GM23338 (cell line): ENCODE measurements around the gene ERI2. TPM values are rescaled to one million over a fixed set of nuclear protein-coding genes. Genes with fewer than 3 reads are reported as not detected.

Experiments
- ATAC-seq: fragments of 200-7000 bp; cut with Tn5 transposase; 3 replicates; pipeline ENCODE4 v1.9.1; 2020
- DNase-seq: peaks from one replicate; pipeline ENCODE4 v3.0.0-alpha.2; 2015; ENCODE audit warnings: low spot score
- H2AFZ ChIP-seq: fragments of 200-600 bp; sonication (generic); 2 replicates; pipeline ENCODE4 v1.8.0; 2016; ENCODE audit warnings: antibody characterized with exemption, mild to moderate bottlenecking, moderate library complexity
- H3F3A ChIP-seq: fragments of 200-600 bp; sonication (generic); replicated peaks from 2 replicates; pipeline ENCODE4 v1.8.0; 2017; ENCODE audit warnings: antibody characterized with exemption, mixed run types, low read depth
- H3K27ac ChIP-seq: fragments of 200-600 bp; sonication (generic); 2 replicates; pipeline ENCODE4 v1.6.1; 2016; ENCODE audit warnings: low read depth
- H3K27me3 ChIP-seq: fragments of 200-600 bp; sonication (generic); 2 replicates; pipeline ENCODE4 v1.8.0; 2016; ENCODE audit warnings: mild to moderate bottlenecking, mixed run types, moderate library complexity; ENCODE audit not compliant: insufficient read depth
- H3K36me3 ChIP-seq: fragments of 200-600 bp; sonication (generic); 2 replicates; pipeline ENCODE4 v1.8.0; 2016; ENCODE audit warnings: mild to moderate bottlenecking; ENCODE audit not compliant: insufficient read depth
- H3K4me1 ChIP-seq: fragments of 200-600 bp; sonication (generic); 2 replicates; pipeline ENCODE4 v1.8.0; 2016; ENCODE audit warnings: mild to moderate bottlenecking, moderate library complexity; ENCODE audit not compliant: insufficient read depth
- H3K4me2 ChIP-seq: fragments of 200-600 bp; sonication (generic); 2 replicates; pipeline ENCODE4 v1.7.1; 2017; ENCODE audit warnings: mixed run types
- H3K4me3 ChIP-seq: fragments of 200-600 bp; sonication (generic); 2 replicates; pipeline ENCODE4 v1.6.1; 2016; ENCODE audit warnings: mixed run types
- H3K79me2 ChIP-seq: fragments of 200-600 bp; sonication (generic); replicated peaks from 2 replicates; pipeline ENCODE4 v1.8.0; 2017; ENCODE audit warnings: mild to moderate bottlenecking; ENCODE audit not compliant: insufficient read depth
- H3K9me2 ChIP-seq: fragments of 200-600 bp; sonication (generic); 2 replicates; pipeline ENCODE4 v1.8.0; 2017; ENCODE audit not compliant: insufficient read depth
- H4K20me1 ChIP-seq: fragments of 200-600 bp; sonication (generic); replicated peaks from 2 replicates; pipeline ENCODE4 v1.8.0; 2017; ENCODE audit warnings: mild to moderate bottlenecking; ENCODE audit not compliant: insufficient read depth
- H3K27ac Mint-ChIP-seq: 2 replicates; pipeline ENCODE4 v1.8.0; 2020; ENCODE audit warnings: inconsistent platforms, mild to moderate bottlenecking, moderate library complexity, mixed read lengths
- H3K27me3 Mint-ChIP-seq: 3 replicates; pipeline ENCODE4 v1.8.0; 2022; ENCODE audit warnings: low read depth, mild to moderate bottlenecking, moderate library complexity, mixed read lengths, inconsistent platforms; ENCODE audit not compliant: insufficient read depth, poor library complexity
- H3K36me3 Mint-ChIP-seq: 3 replicates; pipeline ENCODE4 v1.8.0; 2021; ENCODE audit warnings: low read depth, mild to moderate bottlenecking, inconsistent platforms, moderate library complexity, mixed read lengths
- H3K4me1 Mint-ChIP-seq: 3 replicates; pipeline ENCODE4 v1.8.0; 2020; ENCODE audit warnings: mild to moderate bottlenecking, inconsistent platforms, mixed read lengths
- H3K4me3 Mint-ChIP-seq: 3 replicates; pipeline ENCODE4 v1.8.0; 2021; ENCODE audit warnings: moderate library complexity, mild to moderate bottlenecking, inconsistent platforms, mixed read lengths
- H3K9me3 Mint-ChIP-seq: 3 replicates; pipeline ENCODE4 v1.8.0; 2020; ENCODE audit warnings: moderate library complexity, mild to moderate bottlenecking, inconsistent platforms, mixed read lengths
- CREB1 ChIP-seq: fragments of 250-450 bp; sonication (Bioruptor Pico); IDR thresholded peaks from 2 replicates; pipeline ENCODE4 v1.5.0; 2020; ENCODE audit warnings: low read depth, mild to moderate bottlenecking, moderate library complexity
- CTCF ChIP-seq, 2 experiments: fragments of 200-600 bp in 1 of 2; sonication (generic) in 1 of 2; conservative IDR thresholded peaks; 2 replicates each; pipeline versions ENCODE4 v1.5.1 to v1.6.1; 2016 to 2017; ENCODE audit warnings: antibody characterized with exemption in 2 of 2, low read depth in 2 of 2, mild to moderate bottlenecking in 2 of 2, moderate library complexity in 1 of 2
- ETS1 ChIP-seq: IDR thresholded peaks from 2 replicates; pipeline ENCODE4 v1.6.1; 2016; ENCODE audit warnings: antibody characterized with exemption
- EZH2 ChIP-seq: fragments of 200-600 bp; sonication (generic); IDR thresholded peaks from one replicate; pipeline ENCODE4 v1.8.0; 2017; ENCODE audit warnings: antibody characterized with exemption, mild to moderate bottlenecking, low read depth; ENCODE audit not compliant: unreplicated experiment
- EZH2phosphoT487 ChIP-seq: fragments of 200-600 bp; sonication (generic); IDR thresholded peaks from one replicate; pipeline ENCODE4 v1.8.1; 2018; ENCODE audit warnings: antibody characterized with exemption; ENCODE audit not compliant: unreplicated experiment
- JUNB ChIP-seq: IDR thresholded peaks from one replicate; pipeline ENCODE4 v1.6.1; 2016; ENCODE audit warnings: antibody characterized with exemption; ENCODE audit not compliant: unreplicated experiment
- NANOG ChIP-seq: IDR thresholded peaks from 2 replicates; pipeline ENCODE4 v1.6.1; 2016; ENCODE audit warnings: antibody characterized with exemption, borderline replicate concordance
- POLR2AphosphoS5 ChIP-seq: IDR thresholded peaks from 2 replicates; pipeline ENCODE4 v1.6.1; 2016; ENCODE audit warnings: antibody characterized with exemption, low read depth
- REST ChIP-seq: IDR thresholded peaks from one replicate; pipeline ENCODE4 v1.6.1; 2018; ENCODE audit warnings: antibody characterized with exemption; ENCODE audit not compliant: unreplicated experiment
- STAT1 ChIP-seq: IDR thresholded peaks from one replicate; pipeline ENCODE4 v1.6.1; 2016; ENCODE audit warnings: antibody characterized with exemption; ENCODE audit not compliant: unreplicated experiment
- ZNF114 ChIP-seq: fragments of 250-450 bp; sonication (Bioruptor Pico); IDR thresholded peaks from 2 replicates; pipeline ENCODE4 v1.5.0; 2020; ENCODE audit warnings: mild to moderate bottlenecking, moderate library complexity
- ZNF331 ChIP-seq: fragments of 250-450 bp; sonication (Bioruptor Pico); IDR thresholded peaks from 2 replicates; pipeline ENCODE4 v1.5.0; 2020; ENCODE audit warnings: low read depth, mild to moderate bottlenecking, moderate library complexity
- ZNF462 ChIP-seq: fragments of 250-450 bp; sonication (Bioruptor Pico); IDR thresholded peaks from 2 replicates; pipeline ENCODE4 v1.5.0; 2020; ENCODE audit warnings: mild to moderate bottlenecking, moderate library complexity
- polyA plus RNA-seq: library from polyadenylated mRNA; unstranded; fragments of >200 nt; fragmentation: Nextera tagmentation; extraction: Ambion mirVana; gene quantifications from 2 replicates; pipeline ENCODE4 v1.2.1, GENCODE V29; 2016
- total RNA-seq: library from RNA; depleted of rRNA; stranded (reverse); fragments of >200 nt; shearing (Covaris generic); gene quantifications from 2 replicates; pipeline ENCODE4 v1.2.3, GENCODE V29; 2014

ERI2 gene
- total and polyA plus RNA-seq, 2 experiments from 2014 or later = 7.2 to 19.5 TPM

- Histone ChIP-seq H3K27ac (no peak overlapping the region), H3F3A (no peaks in the 10 kb centered on the region), H3K4me2 (no peak overlapping the region), H4K20me1 (no peaks in the 10 kb centered on the region), H3K27me3 (no peaks in the 10 kb centered on the region), H3K4me1 (no peaks in the 10 kb centered on the region), H3K9me2 (no peaks in the 10 kb centered on the region), H3K4me3 (no peak overlapping the region), H3K36me3 (no peaks in the 10 kb centered on the region), H2AFZ (no peak overlapping the region), H3K79me2 (no peaks in the 10 kb centered on the region)
- no peak overlapping the region for H3K27ac Mint-ChIP-seq
- no peak overlapping the region for H3K4me3 Mint-ChIP-seq
- H3K4me1 Mint-ChIP-seq = peaks cover 4% of the 10 kb centered on the region; the same call in 1 of the 3 replicates
- DNase-seq (no peak), ATAC-seq (no peak)
- peaks cover 11% of the 10 kb centered on the region; the same call in 1 of the 3 replicates for H3K36me3 Mint-ChIP-seq
- no peaks in the 10 kb centered on the region for H3K27me3 Mint-ChIP-seq
- TF ChIP-seq EZH2phosphoT487 (no peak), JUNB (no peak), STAT1 (no peak), ZNF462 (CRISPR knock-in tag) (no peak), CTCF (conservative IDR thresholded peaks at IDR 0.05; ENCODE audit: low read depth in 2 of 2) (no peak), ZNF331 (CRISPR knock-in tag) (no peak), NANOG (no peak), ETS1 (no peak), POLR2AphosphoS5 (no peak), EZH2 (no peak), ZNF114 (CRISPR knock-in tag) (no peak), REST (no peak), CREB1 (CRISPR knock-in tag) (no peak)
- H3K9me3 Mint-ChIP-seq = no peaks in the 10 kb centered on the region
Observed at GRCh38 chr16:20801278-20801677, 5.0 kb downstream of the ERI2 start.
